ENCODE data around the gene CCDC12. TPM values are rescaled to one million over a fixed set of nuclear protein-coding genes. Genes with fewer than 3 reads are reported as not detected.

The CCDC12 gene
- total RNA-seq, 2 experiments from 2014 or later, result 58.6 to 60.0 TPM

GRCh38 chr3:46936733-46937250 lies 39.8 kb downstream of the CCDC12 start:
- POLR2A ChIA-PET, result no interaction called here
- H3K9me3 Mint-ChIP-seq, result no peaks in the 10 kb centered on the region
- ATAC-seq (ENCODE audit: low read depth) (no peak), DNase-seq (no peak)
- no peak overlapping the region for H3K27ac Mint-ChIP-seq
- peaks cover 4% of the 10 kb centered on the region for H3K36me3 Mint-ChIP-seq
- peaks cover 33% of the 10 kb centered on the region for H3K4me1 Mint-ChIP-seq
- no peaks in the 10 kb centered on the region for H3K27me3 Mint-ChIP-seq
- H3K4me3 Mint-ChIP-seq, result no peak overlapping the region

DNA sequence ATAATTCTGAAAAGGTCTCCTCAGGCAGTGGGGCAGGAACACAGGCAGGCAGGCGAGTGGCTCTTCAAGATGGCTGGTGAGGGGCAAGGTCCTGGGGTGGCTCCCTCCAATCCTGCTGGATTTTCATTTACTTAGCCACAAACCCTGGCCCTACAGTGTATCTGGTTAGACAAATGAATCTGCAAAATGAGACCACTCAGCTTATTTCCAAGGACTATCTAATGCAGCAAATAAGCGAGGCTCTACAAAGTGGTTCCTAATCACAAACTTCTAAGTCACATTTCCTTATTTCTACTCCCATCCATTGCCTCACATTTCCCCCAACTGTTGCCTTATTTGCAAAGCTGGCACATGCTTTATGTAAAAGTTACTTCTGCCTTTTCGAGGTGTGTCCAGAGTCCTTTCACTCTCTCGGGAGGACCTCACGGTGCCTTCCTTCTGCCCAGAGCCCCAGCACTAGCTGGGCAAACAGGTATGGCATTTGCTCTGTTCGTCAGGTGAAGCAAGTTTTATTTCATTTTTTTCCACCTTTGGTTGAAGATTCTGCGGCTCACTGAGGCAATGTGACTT lies 40.5 kb downstream of the CCDC12 start:
- Mint-ChIP-seq H3K27me3 (no peaks in the 10 kb centered on the region), H3K4me1 (peaks cover 38% of the 10 kb centered on the region), H3K9me3 (no peaks in the 10 kb centered on the region), H3K27ac (peak overlapping the region; percentile 36), H3K36me3 (peaks cover 5% of the 10 kb centered on the region), H3K4me3 (no peak overlapping the region)
- POLR2A ChIA-PET, result no interaction called here
- ATAC-seq (ENCODE audit: low read depth) (no peak), DNase-seq (no peak)

GRCh38 chr3:46935168-46935858 lies 41.2 kb downstream of the CCDC12 start:
- Mint-ChIP-seq H3K4me3 (no peak overlapping the region), H3K27me3 (no peaks in the 10 kb centered on the region), H3K9me3 (no peaks in the 10 kb centered on the region), H3K4me1 (peaks cover 40% of the 10 kb centered on the region), H3K27ac (no peak overlapping the region), H3K36me3 (peaks cover 12% of the 10 kb centered on the region)
- POLR2A ChIA-PET, result no interaction called here
- DNase-seq (no peak), ATAC-seq (ENCODE audit: low read depth) (no peak)

GRCh38 chr3:46934498-46935167 lies 41.9 kb downstream of the CCDC12 start:
- H3K4me1 Mint-ChIP-seq, result peaks cover 37% of the 10 kb centered on the region

GRCh38 chr3:46934072-46934471 lies 42.5 kb downstream of the CCDC12 start:
- ATAC-seq (ENCODE audit: low read depth) (no peak), DNase-seq (no peak)
- peaks cover under 1% of the 10 kb centered on the region for H3K9me3 Mint-ChIP-seq
- H3K27me3 Mint-ChIP-seq, result no peaks in the 10 kb centered on the region
- no peak overlapping the region for H3K4me3 Mint-ChIP-seq
- H3K4me1 Mint-ChIP-seq, result peaks cover 34% of the 10 kb centered on the region
- POLR2A ChIA-PET, result interaction anchor here (2.1 kb wide), 1 partner anchor 13 kb away, joined by 6 read pairs; no protein-coding TSS in a partner anchor
- no peak overlapping the region for H3K27ac Mint-ChIP-seq
- H3K36me3 Mint-ChIP-seq, result peaks cover 17% of the 10 kb centered on the region

More at GRCh38 chr3:46934498-46935167, 41.9 kb downstream of the CCDC12 start:
- peaks cover 14% of the 10 kb centered on the region for H3K36me3 Mint-ChIP-seq
- no peaks in the 10 kb centered on the region for H3K9me3 Mint-ChIP-seq
- no peak for DNase-seq
- H3K27me3 Mint-ChIP-seq, result no peaks in the 10 kb centered on the region
- H3K27ac Mint-ChIP-seq, result no peak overlapping the region
- no peak for ATAC-seq (ENCODE audit: low read depth)
- H3K4me3 Mint-ChIP-seq, result no peak overlapping the region
- POLR2A ChIA-PET, result interaction anchor here (2.1 kb wide), 1 partner anchor 13 kb away, joined by 6 read pairs; no protein-coding TSS in a partner anchor

DNA sequence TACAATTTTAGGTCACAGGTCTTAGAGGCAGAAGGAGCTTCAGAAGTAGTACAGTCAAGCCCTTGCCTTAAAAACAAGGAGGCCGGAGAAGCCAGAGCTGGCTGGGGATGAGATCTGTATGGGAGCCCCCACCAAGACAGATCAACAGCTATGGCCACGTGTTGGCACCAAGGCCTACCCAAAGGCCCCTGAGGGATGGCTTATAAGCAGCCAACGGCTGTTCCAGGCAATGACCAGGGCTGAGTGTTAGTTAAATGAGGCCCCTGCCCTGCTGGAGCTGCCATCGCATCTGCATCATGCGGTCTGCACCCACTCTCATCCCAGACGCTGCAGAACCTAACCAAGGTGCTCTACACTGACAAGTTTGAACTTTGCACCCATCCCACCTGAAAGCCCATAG lies 43.3 kb downstream of the CCDC12 start:
- peak overlapping the region; percentile 32 for H3K27ac Mint-ChIP-seq
- H3K4me3 Mint-ChIP-seq, result no peak overlapping the region

DNA sequence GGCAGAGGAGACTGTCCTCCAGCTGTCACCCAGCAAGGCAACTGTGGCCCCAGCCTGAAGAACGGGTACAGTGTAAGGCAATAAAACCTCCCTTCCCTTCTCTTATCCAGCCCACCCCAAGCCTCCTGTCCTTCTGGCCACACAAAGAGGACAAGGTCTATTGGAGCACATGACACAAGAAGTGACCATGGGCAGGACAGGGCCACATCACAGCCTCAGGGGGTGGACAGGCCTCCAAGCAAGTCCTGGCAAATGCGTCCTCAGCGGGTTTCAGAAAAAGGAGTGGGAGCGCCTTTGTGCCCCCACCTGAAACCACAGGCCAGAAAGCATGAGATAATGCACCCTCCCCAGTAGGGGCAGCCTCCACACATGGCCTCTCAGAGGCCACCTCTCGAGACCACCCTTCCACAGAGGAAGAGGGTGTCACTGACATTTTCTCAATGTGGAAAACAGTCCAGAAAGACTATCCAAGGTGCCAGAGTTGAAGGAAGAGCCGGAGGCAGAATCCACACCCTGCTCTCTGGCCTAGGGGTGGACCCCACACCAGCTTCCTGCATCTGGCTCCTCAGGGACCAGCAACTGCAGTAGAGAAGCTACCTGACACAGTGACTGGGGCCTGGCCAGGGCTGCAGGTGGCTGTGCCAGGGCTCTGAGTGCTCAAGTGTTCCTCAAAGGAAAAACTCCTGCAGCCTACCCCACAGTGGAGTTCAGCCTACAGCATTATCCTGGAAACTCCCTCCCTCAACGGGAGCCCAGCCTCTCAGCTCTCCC lies 43.9 kb downstream of the CCDC12 start:
- no peaks in the 10 kb centered on the region for H3K27me3 Mint-ChIP-seq
- DNase-seq, result no peak

More for the DNA sequence above, 43.3 kb downstream of the CCDC12 start:
- POLR2A ChIA-PET, result interaction anchor here (2.1 kb wide), 1 partner anchor 14 kb away, joined by 6 read pairs; no protein-coding TSS in a partner anchor
- ATAC-seq (ENCODE audit: low read depth) (no peak), DNase-seq (no peak)
- peaks cover 5% of the 10 kb centered on the region for H3K9me3 Mint-ChIP-seq
- H3K4me1 Mint-ChIP-seq, result peaks cover 40% of the 10 kb centered on the region
- H3K36me3 Mint-ChIP-seq, result peaks cover 24% of the 10 kb centered on the region
- H3K27me3 Mint-ChIP-seq, result no peaks in the 10 kb centered on the region

DNA sequence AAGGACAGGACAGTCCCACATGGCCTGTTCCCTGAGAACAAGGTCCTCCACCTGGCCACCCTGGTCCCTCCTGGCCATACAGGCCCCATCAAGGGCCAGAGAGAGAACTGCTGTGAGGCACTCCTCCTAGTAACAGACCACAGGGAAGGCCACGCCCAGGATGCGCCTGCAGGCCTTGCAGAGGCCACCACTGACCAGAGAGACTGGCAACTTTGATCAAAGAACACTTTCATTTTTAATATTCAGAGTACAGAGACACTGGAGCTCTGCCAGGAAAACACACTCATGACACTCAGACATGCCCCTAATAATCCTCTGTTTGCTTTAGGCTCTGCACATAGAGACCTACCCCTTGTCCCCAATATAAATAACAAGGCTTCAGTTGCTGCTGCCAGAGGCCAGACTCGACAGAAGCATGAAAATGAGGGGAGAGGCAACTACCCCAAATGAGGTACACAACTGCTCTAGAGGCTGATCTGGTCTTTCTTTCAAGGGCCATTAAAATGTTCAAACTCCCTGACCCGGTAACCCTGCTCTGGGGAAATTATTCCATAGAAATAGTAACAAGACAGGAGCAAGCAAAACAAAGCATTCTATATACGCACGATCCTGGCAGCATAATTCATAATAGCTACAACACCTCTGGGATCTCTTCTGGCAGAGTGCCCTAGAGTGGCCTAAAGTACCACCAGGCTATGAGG lies 44.8 kb downstream of the CCDC12 start:
- Mint-ChIP-seq H3K27ac (peak overlapping the region; percentile 51), H3K9me3 (peaks cover 5% of the 10 kb centered on the region), H3K36me3 (peaks cover 30% of the 10 kb centered on the region), H3K4me3 (peak overlapping the region; percentile 20), H3K4me1 (peaks cover 55% of the 10 kb centered on the region), H3K27me3 (no peaks in the 10 kb centered on the region)
- POLR2A ChIA-PET, result interaction anchor here (0.9 to 1.0 kb wide), 3 partner anchors 27 to 48 kb away, joined by 3 read pairs; partner anchors contain the start of genes CCDC12 and NBEAL2
- DNase-seq, result no peak
- ATAC-seq (ENCODE audit: low read depth), result peak; percentile 21

More for the DNA sequence above, 43.9 kb downstream of the CCDC12 start:
- Mint-ChIP-seq H3K9me3 (peaks cover 5% of the 10 kb centered on the region), H3K4me1 (peaks cover 47% of the 10 kb centered on the region), H3K4me3 (no peak overlapping the region), H3K36me3 (peaks cover 24% of the 10 kb centered on the region), H3K27ac (peak overlapping the region; percentile 51)
- no peak for ATAC-seq (ENCODE audit: low read depth)
- POLR2A ChIA-PET, result interaction anchor here (2.1 kb wide), 1 partner anchor 15 kb away, joined by 6 read pairs; no protein-coding TSS in a partner anchor

DNA sequence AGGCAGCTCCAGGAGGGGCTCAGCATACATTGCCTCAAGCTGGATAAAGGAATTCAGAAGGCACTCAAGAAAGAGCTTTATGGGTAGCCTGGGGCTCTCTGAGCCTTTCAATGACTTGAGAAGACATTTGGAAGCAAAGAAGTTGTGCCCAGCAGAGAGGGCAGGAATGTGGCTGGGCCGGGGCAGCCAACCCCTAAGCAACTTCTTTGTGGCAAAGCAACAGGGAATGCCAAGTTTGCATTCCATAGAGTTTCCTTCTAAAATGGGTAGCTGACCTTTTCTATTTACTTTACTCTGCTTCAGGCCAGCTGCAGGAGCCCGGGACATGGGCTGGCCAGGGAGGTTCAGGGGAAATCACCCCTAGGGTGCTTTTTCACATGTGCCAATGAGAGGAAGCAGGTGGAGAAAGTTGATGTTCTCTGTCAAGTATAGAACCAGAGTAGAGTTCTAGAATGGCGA lies 45.6 kb downstream of the CCDC12 start:
- Mint-ChIP-seq H3K9me3 (peaks cover 5% of the 10 kb centered on the region), H3K27ac (peak overlapping the region; percentile 69), H3K36me3 (peaks cover 31% of the 10 kb centered on the region), H3K27me3 (no peaks in the 10 kb centered on the region), H3K4me1 (peaks cover 60% of the 10 kb centered on the region), H3K4me3 (no peak overlapping the region)
- POLR2A ChIA-PET, result interaction anchor here (0.9 to 1.1 kb wide), 4 partner anchors 25 to 49 kb away, joined by 3 read pairs; partner anchors contain the start of genes CCDC12 and NBEAL2
- ATAC-seq (ENCODE audit: low read depth), result no peak
- no peak for DNase-seq

- Mint-ChIP-seq H3K27me3 (no peaks in the 10 kb centered on the region), H3K27ac (peak overlapping the region; percentile 69), H3K4me3 (no peak overlapping the region), H3K9me3 (peaks cover 5% of the 10 kb centered on the region), H3K4me1 (peaks cover 62% of the 10 kb centered on the region), H3K36me3 (peaks cover 32% of the 10 kb centered on the region)
- POLR2A ChIA-PET, result interaction anchor here (0.9 to 1.1 kb wide), 3 partner anchors 25 to 49 kb away, joined by 3 read pairs; partner anchors contain the start of gene NBEAL2
- ATAC-seq (ENCODE audit: low read depth), result no peak
- DNase-seq, result no peak
Measured at GRCh38 chr3:46930166-46930944, 46.2 kb downstream of the CCDC12 start.

- Mint-ChIP-seq H3K4me3 (no peak overlapping the region), H3K27ac (peak overlapping the region; percentile 16), H3K27me3 (no peaks in the 10 kb centered on the region), H3K36me3 (peaks cover 32% of the 10 kb centered on the region), H3K4me1 (peaks cover 64% of the 10 kb centered on the region), H3K9me3 (peaks cover 5% of the 10 kb centered on the region)
- POLR2A ChIA-PET, result interaction anchor here (0.7 to 3.1 kb wide), 3 partner anchors 15 to 47 kb away, joined by 4 to 13 read pairs (median 8); no protein-coding TSS in a partner anchor
- ATAC-seq (ENCODE audit: low read depth) (no peak), DNase-seq (no peak)
Measured at GRCh38 chr3:46929324-46929723, 47.2 kb downstream of the CCDC12 start.

Measured in activated naive CD8-positive, alpha-beta T cell treated with anti-CD3 and anti-CD28 coated beads, Interleukin-2, amount 10 ng/mL, durations not matched to agents 7 days and 5 days (primary cell).